Activated naive CD4-positive, alpha-beta T cell treated with anti-CD3 and anti-CD28 coated beads for 36 hours (primary cell): Measurements from ENCODE around the gene GPR75. TPM values are rescaled to one million over a fixed set of nuclear protein-coding genes. Genes with fewer than 3 reads are reported as not detected.

Experiments used
- CTCF ChIA-PET: fragments of 350-600 bp; sonication (Branson Sonifier 250); formaldehyde crosslinking; loops from one replicate; lab custom pipeline; 2021; ENCODE audit warnings: antibody characterized with exemption; lab: Charles Lee
- DNase-seq: peaks from one replicate; pipeline ENCODE4 v3.0.0-alpha.2; 2020
- H3K27ac Mint-ChIP-seq: one replicate; pipeline ENCODE4 v1.8.0; 2021; ENCODE audit warnings: mild to moderate bottlenecking, mixed read lengths
- H3K27me3 Mint-ChIP-seq: one replicate; pipeline ENCODE4 v1.8.0; 2021; ENCODE audit warnings: low read depth, mixed read lengths
- H3K36me3 Mint-ChIP-seq: one replicate; pipeline ENCODE4 v1.8.0; 2021; ENCODE audit warnings: low read depth, mixed read lengths
- H3K4me1 Mint-ChIP-seq: one replicate; pipeline ENCODE4 v1.8.0; 2021; ENCODE audit warnings: low read depth, mixed read lengths
- H3K4me3 Mint-ChIP-seq: one replicate; pipeline ENCODE4 v1.8.0; 2021; ENCODE audit warnings: mild to moderate bottlenecking, moderate library complexity, mixed read lengths
- H3K9me3 Mint-ChIP-seq: one replicate; pipeline ENCODE4 v1.8.0; 2021; ENCODE audit warnings: mixed read lengths
- intact Hi-C: fragments of 100-400 bp; cut with micrococcal nuclease; formaldehyde crosslinking; loops from one replicate; pipeline ENCODE4 v1.15.1; 2023
- total RNA-seq, 2 experiments: library from RNA; stranded (reverse); gene quantifications; one replicate each; pipeline ENCODE4 v1.2.3, GENCODE V29; 2021

Gene GPR75
- total RNA-seq = under 1 TPM; 0.10 to 0.35 TPM

GRCh38 chr2:53859206-53860181, at the start of gene GPR75:
GPR75 (minus strand) TSS chr2:53859967; CDS start chr2:53854756, 5,211 bp downstream.
- no peak within 1 kb of the TSS for H3K27ac Mint-ChIP-seq
- peaks cover 13% of the 10 kb centered on the region for H3K36me3 Mint-ChIP-seq
- CTCF ChIA-PET = no interaction called here
- H3K9me3 Mint-ChIP-seq = no peaks in the 10 kb centered on the region
- H3K27me3 Mint-ChIP-seq = no peaks in the 10 kb centered on the region
- H3K4me3 Mint-ChIP-seq = no peak within 1 kb of the TSS
- no peak for DNase-seq
- peaks cover 21% of the 10 kb centered on the region for H3K4me1 Mint-ChIP-seq
- intact Hi-C loops = no loop called here

GRCh38 chr2:53907582-53907981, 47.8 kb upstream of the GPR75 start:
- H3K27me3 Mint-ChIP-seq = no peaks in the 10 kb centered on the region
- no peak for DNase-seq
- peak overlapping the region; percentile 16 for H3K27ac Mint-ChIP-seq
- H3K4me3 Mint-ChIP-seq = no peak overlapping the region
- H3K9me3 Mint-ChIP-seq = no peaks in the 10 kb centered on the region
- H3K4me1 Mint-ChIP-seq = peaks cover 3% of the 10 kb centered on the region
- intact Hi-C loops = no loop called here
- CTCF ChIA-PET = no interaction called here
- peaks cover 36% of the 10 kb centered on the region for H3K36me3 Mint-ChIP-seq

- no peak for DNase-seq
- intact Hi-C loops = no loop called here
- no peaks in the 10 kb centered on the region for H3K27me3 Mint-ChIP-seq
- H3K27ac Mint-ChIP-seq = no peak overlapping the region
- H3K9me3 Mint-ChIP-seq = no peaks in the 10 kb centered on the region
- peaks cover 38% of the 10 kb centered on the region for H3K36me3 Mint-ChIP-seq
- CTCF ChIA-PET = interaction anchor here (0.8 kb wide), 1 partner anchor 8 kb away, joined by 3 read pairs; no protein-coding TSS in a partner anchor
- no peaks in the 10 kb centered on the region for H3K4me1 Mint-ChIP-seq
- H3K4me3 Mint-ChIP-seq = no peak overlapping the region
Measured at GRCh38 chr2:53905396-53905795, 45.6 kb upstream of the GPR75 start.

- CTCF ChIA-PET = interaction anchor here (0.6 kb wide), 1 partner anchor 1285 kb away, joined by 3 read pairs; no protein-coding TSS in a partner anchor
- intact Hi-C loops = no loop called here
- no peaks in the 10 kb centered on the region for H3K4me1 Mint-ChIP-seq
Measured at GRCh38 chr2:53903011-53903410, 43.2 kb upstream of the GPR75 start.

GRCh38 chr2:53901192-53901591, 41.4 kb upstream of the GPR75 start:
- DNase-seq = no peak
- no peak overlapping the region for H3K4me3 Mint-ChIP-seq
- peaks cover 35% of the 10 kb centered on the region for H3K36me3 Mint-ChIP-seq

More at GRCh38 chr2:53903011-53903410, 43.2 kb upstream of the GPR75 start:
- Mint-ChIP-seq H3K36me3 (peaks cover 42% of the 10 kb centered on the region), H3K27me3 (no peaks in the 10 kb centered on the region), H3K27ac (no peak overlapping the region), H3K9me3 (no peaks in the 10 kb centered on the region), H3K4me3 (no peak overlapping the region)
- no peak for DNase-seq

GRCh38 chr2:53896864-53897263, 37.1 kb upstream of the GPR75 start:
- Mint-ChIP-seq H3K36me3 (peaks cover 39% of the 10 kb centered on the region), H3K4me1 (no peaks in the 10 kb centered on the region), H3K4me3 (no peak overlapping the region), H3K27me3 (no peaks in the 10 kb centered on the region), H3K9me3 (no peaks in the 10 kb centered on the region), H3K27ac (no peak overlapping the region)
- CTCF ChIA-PET = interaction anchor here (0.8 kb wide), 1 partner anchor 8 kb away, joined by 3 read pairs; no protein-coding TSS in a partner anchor
- no peak for DNase-seq
- intact Hi-C loops = no loop called here

More at GRCh38 chr2:53901192-53901591, 41.4 kb upstream of the GPR75 start:
- Mint-ChIP-seq H3K27ac (no peak overlapping the region), H3K9me3 (no peaks in the 10 kb centered on the region), H3K4me1 (no peaks in the 10 kb centered on the region), H3K27me3 (no peaks in the 10 kb centered on the region)
- intact Hi-C loops = no loop called here
- CTCF ChIA-PET = no interaction called here

- intact Hi-C loops = no loop called here
Measured at GRCh38 chr2:53886406-53887280, 26.9 kb upstream of the GPR75 start.

GRCh38 chr2:53884883-53885282, 25.1 kb upstream of the GPR75 start:
- peaks cover 13% of the 10 kb centered on the region for H3K4me1 Mint-ChIP-seq
- CTCF ChIA-PET = interaction anchor here (0.7 to 1.1 kb wide), 2 partner anchors 9 to 15 kb away, joined by 3 read pairs; no protein-coding TSS in a partner anchor
- no peak for DNase-seq
- H3K36me3 Mint-ChIP-seq = peaks cover 25% of the 10 kb centered on the region
- H3K4me3 Mint-ChIP-seq = no peak overlapping the region
- H3K9me3 Mint-ChIP-seq = no peaks in the 10 kb centered on the region
- no peak overlapping the region for H3K27ac Mint-ChIP-seq
- intact Hi-C loops = no loop called here
- H3K27me3 Mint-ChIP-seq = no peaks in the 10 kb centered on the region

More at GRCh38 chr2:53886406-53887280, 26.9 kb upstream of the GPR75 start:
- peaks cover 11% of the 10 kb centered on the region for H3K4me1 Mint-ChIP-seq
- no peaks in the 10 kb centered on the region for H3K9me3 Mint-ChIP-seq
- no peaks in the 10 kb centered on the region for H3K27me3 Mint-ChIP-seq
- no peak for DNase-seq
- peaks cover 24% of the 10 kb centered on the region for H3K36me3 Mint-ChIP-seq
- no peak overlapping the region for H3K27ac Mint-ChIP-seq
- H3K4me3 Mint-ChIP-seq = no peak overlapping the region
- CTCF ChIA-PET = no interaction called here

GRCh38 chr2:53881986-53882385, 22.2 kb upstream of the GPR75 start:
- CTCF ChIA-PET = no interaction called here
- intact Hi-C loops = no loop called here
- no peaks in the 10 kb centered on the region for H3K27me3 Mint-ChIP-seq
- no peaks in the 10 kb centered on the region for H3K9me3 Mint-ChIP-seq
- no peak overlapping the region for H3K4me3 Mint-ChIP-seq
- H3K4me1 Mint-ChIP-seq = peaks cover 11% of the 10 kb centered on the region
- no peak for DNase-seq
- no peak overlapping the region for H3K27ac Mint-ChIP-seq
- peaks cover 29% of the 10 kb centered on the region for H3K36me3 Mint-ChIP-seq

GRCh38 chr2:53881360-53881759, 21.6 kb upstream of the GPR75 start:
- Mint-ChIP-seq H3K27ac (no peak overlapping the region), H3K4me3 (no peak overlapping the region), H3K4me1 (peaks cover 4% of the 10 kb centered on the region), H3K36me3 (peaks cover 25% of the 10 kb centered on the region), H3K27me3 (no peaks in the 10 kb centered on the region), H3K9me3 (no peaks in the 10 kb centered on the region)
- CTCF ChIA-PET = no interaction called here
- no peak for DNase-seq
- intact Hi-C loops = no loop called here

GRCh38 chr2:53880756-53881155, 21.0 kb upstream of the GPR75 start:
- Mint-ChIP-seq H3K4me1 (peaks cover 4% of the 10 kb centered on the region), H3K27me3 (no peaks in the 10 kb centered on the region), H3K9me3 (no peaks in the 10 kb centered on the region), H3K36me3 (peaks cover 27% of the 10 kb centered on the region), H3K27ac (no peak overlapping the region), H3K4me3 (no peak overlapping the region)
- CTCF ChIA-PET = no interaction called here
- no peak for DNase-seq
- intact Hi-C loops = no loop called here

- Mint-ChIP-seq H3K4me3 (no peak overlapping the region), H3K9me3 (no peaks in the 10 kb centered on the region), H3K27ac (no peak overlapping the region), H3K27me3 (no peaks in the 10 kb centered on the region), H3K36me3 (peaks cover 18% of the 10 kb centered on the region), H3K4me1 (peaks cover 2% of the 10 kb centered on the region)
- CTCF ChIA-PET = interaction anchor here (1.1 kb wide), 1 partner anchor 65 kb away, joined by 3 read pairs; no protein-coding TSS in a partner anchor
- no peak for DNase-seq
- intact Hi-C loops = no loop called here
Measured at GRCh38 chr2:53877556-53877955, 17.8 kb upstream of the GPR75 start.
